HG02885 (cell line): ENCODE data around the gene STAMBPL1.
"Not testable (repeated sequence)": the region's sequence is repeated elsewhere in the genome, so short reads cannot be mapped to it uniquely, and the experiment has no call there.

Experiments
- ATAC-seq: cut with Tn5 transposase; IDR thresholded peaks from one replicate; pipeline ENCODE4 v1.9.1; 2021; ENCODE audit warnings: mild to moderate bottlenecking; ENCODE audit not compliant: unreplicated experiment, poor library complexity

Gene STAMBPL1

GRCh38 chr10:88879534-88880281 is at the start of gene STAMBPL1:
STAMBPL1 (plus strand) TSS chr10:88880245; CDS start chr10:88901709, 21,464 bp downstream.
- ATAC-seq, result peak; percentile 56

DNA sequence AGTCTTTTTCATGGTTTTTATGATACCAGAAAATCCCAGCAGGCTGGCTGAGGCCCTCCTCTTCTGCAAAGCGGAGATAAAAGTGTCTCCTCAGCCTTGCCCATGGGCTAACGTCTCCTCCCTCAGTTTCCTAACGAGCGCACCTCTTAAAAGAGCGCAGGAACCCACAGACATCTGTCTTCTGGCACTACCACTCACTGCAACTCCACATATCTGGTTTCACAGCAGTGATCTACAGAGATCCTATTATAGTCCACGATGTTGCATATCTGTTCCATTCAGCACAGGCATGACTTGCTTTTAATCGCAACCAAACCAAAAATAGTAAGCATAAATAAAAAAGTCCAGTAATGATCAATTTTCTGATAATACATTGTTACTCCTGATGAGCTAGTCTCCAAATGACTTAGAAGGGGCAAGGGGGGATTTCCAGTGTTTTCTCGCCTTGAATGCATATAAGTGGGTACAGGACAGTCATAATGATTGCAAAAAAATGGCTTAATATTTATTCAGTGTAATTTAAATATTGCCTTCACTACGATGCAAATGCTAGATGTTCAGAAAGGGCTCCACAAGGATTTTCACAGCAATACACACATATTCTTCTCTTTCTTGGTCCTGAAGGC is 49.3 kb upstream of the STAMBPL1 start:
- ATAC-seq, result no peak

DNA sequence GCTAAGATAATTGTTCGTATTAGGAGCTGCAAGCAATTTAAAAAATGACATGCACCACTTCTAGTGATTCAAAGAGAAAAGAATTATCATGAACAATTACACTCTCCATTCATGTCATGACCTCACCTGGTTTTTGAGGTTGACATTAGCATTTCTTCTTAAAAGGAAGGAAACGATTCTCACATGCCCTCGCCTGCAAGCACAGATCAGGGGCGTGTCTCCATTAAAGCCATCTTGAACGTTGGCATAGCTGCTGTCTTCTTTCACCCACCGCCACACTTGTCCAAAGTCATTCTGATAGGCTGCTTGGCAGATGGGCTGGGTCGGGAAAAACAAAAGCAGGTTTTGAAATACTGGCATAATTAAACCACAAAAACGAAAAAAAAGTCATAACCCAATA is 48.3 kb upstream of the STAMBPL1 start:
- no peak for ATAC-seq

GRCh38 chr10:88832376-88832775 is 47.7 kb upstream of the STAMBPL1 start:
- no peak for ATAC-seq

- no peak for ATAC-seq
Measured at GRCh38 chr10:88833156-88833555, 46.9 kb upstream of the STAMBPL1 start.

DNA sequence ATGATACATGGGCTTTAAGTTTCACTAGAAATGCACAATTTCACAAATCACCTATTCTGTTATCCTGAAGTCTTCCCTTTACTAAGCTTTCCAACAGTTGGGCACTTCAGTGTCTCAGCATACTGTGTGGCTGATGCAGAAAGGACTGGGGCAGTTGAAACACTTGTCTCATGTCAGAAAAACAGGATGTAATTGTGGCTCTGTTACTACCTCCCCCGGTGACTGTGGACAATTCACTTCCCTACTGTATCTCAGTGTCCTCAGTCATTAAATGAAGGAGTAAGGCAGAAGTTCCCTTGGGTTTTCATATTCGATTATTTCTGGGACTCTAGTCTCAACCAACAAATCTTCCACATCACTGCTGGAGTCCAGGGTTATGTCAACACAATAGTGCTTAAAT is 46.3 kb upstream of the STAMBPL1 start:
- no peak for ATAC-seq

GRCh38 chr10:88835096-88835909 is 44.7 kb upstream of the STAMBPL1 start:
- ATAC-seq, result peak; percentile 85

DNA sequence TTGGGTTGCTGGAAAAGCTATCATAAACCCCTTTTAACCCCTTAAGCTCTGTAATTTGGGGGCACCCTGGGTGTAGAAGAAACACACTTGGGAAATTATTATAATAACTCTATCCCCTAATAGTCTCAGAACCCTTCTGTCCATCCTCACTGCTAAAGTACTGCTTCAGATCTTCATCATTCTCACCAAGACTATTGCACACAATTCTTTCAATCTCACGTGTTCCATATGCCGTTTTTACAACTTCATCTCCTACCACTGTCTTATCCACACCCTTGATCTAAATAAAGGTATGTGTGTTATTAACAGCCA is 44.2 kb upstream of the STAMBPL1 start:
- ATAC-seq, result peak; percentile 23

DNA sequence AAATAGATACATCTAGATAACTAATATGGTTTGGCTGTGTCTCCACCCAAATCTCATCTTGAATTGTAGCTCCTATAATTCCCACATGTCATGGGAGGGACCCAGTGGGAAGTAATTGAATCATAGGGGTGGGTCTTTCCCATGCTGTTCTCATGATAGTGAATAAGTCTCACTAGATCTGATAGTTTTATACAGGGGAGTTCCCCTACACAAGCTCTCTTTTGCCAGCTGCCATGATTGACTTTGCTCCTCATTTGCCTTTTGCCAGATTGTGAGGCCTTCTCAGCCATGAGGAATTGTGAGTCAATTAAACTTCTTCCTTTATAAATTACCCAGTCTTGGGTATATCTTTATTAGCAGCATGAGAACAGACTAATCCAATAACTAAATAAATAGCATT is 42.4 kb upstream of the STAMBPL1 start:
- ATAC-seq, result not testable (repeated sequence)

DNA sequence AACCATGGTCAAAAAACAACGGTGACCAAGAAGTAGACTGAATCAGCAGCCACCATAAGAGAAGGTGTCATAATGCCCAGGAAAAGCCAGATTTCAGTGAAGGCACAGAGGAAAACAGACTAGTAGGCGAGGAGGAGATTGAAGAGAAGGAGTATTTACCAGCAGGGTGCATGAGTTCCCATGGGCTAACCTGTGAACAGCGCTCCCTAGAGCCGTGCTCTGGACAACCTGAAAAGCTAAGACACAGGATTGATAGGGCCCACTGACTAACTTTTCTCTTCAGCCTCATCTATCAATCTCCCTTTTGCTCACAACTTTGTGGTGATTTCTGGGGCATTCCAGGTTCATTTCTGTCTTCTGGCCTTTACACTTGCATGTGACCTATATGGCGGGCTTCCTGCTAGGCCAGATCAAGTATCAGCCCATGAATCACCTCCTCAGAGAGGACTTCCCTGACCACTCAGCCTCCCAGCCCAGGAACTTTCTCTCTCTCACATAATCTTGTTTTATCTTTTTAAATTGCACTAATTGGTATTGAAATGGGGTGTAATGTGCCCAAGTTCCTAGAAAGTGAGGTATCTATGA is 41.2 kb upstream of the STAMBPL1 start:
- no peak for ATAC-seq

DNA sequence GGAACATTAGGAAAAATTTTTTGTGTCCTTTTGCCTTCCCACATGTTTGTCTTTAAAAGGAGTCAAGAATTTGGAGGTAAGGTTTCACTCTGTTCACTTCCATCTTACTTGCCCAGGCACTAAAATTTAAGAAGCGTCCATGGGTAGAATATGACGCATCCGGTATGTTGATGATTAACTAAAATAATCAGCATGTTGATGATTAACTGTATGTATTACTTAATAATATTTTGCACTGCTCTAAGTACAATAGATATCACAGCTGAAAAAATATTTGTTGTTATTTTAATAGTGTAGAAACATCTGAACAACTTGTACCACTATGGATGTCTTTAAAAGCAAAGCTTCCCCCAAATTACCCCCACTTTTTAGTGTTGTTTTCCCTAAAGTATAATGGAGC is 39.9 kb upstream of the STAMBPL1 start:
- no peak for ATAC-seq

DNA sequence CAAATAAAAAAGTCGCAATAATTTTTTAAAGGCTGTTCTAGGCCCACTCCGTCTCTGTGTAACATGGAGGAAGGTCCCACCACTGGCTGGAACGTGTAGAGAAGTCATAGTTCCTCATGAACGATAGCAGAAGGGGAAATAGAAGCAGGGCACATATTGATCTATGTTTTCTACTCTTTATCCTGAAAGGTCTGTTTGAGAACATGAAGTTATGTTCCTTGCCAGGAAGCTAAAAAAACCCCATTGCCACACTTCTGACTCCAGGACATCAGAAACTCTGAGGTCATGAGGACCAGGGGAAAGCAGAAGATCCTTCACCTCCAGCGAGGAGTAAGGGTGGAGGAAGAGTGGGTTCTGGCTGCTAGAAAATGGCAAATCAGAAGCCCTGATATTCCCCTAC is 39.2 kb upstream of the STAMBPL1 start:
- ATAC-seq, result peak; percentile 5

- ATAC-seq, result peak; percentile 55
Measured at GRCh38 chr10:88841316-88842111, 38.5 kb upstream of the STAMBPL1 start.

GRCh38 chr10:88843171-88843570 is 36.9 kb upstream of the STAMBPL1 start:
- no peak for ATAC-seq

DNA sequence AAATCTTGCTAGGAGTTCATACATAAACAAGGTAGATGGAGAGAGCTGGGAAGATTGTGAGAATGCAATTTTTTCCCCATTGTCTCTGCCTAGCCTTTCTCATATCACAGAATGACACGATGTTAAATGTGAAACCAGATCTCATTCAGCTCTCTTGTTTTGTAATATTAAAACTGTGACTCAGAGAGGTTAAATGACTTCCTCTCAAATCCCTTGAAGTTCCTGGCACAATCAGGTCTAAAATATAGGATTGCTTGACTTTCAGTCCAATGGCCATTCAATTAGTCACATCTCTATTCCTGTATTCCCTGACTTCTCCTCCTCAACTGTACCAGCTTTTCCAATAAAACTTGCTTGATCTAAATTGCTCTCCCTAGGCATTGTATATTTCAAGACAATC is 31.5 kb upstream of the STAMBPL1 start:
- no peak for ATAC-seq

GRCh38 chr10:88849234-88849633 is 30.8 kb upstream of the STAMBPL1 start:
- ATAC-seq, result no peak

DNA sequence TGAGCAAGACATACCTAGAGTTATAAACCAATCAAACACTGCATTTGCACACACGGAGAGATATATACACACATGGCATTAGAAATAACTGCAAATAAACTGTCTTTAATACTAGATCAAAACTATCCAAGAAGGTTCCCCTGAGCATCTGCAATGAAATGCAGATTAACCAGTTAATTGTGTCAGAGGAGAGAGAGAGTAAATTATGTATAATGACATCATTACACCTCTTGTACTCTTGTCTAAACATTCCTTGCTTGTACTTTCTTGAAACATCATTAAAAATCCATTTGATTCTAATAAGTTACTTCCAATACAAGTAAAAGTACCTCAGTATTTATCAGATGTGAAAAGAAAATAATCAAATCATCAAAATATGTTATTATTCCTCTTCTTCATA is 29.3 kb upstream of the STAMBPL1 start:
- ATAC-seq, result no peak

DNA sequence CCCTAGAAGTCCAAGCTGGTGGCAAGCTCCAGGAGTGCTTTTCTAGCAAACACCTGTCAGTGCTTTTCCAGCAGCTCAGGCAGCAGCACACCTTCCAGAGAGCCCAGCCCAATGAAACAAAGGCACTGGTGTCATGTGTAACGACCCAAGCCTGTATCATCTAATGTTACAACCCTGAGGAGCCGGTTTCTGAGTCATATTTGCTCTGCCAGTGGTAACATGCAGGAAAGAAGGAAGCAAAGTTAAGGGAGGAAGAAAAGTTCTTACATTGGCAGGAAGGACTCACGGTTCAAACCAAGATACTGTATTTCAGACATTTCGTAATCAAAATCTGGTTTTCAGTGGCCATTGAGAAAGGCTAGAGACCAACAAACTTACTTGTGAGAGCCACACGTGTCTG is 28.3 kb upstream of the STAMBPL1 start, which contains the start of gene ANKRD22:
ANKRD22 (minus strand) TSS at position 139 of the 400 bp plus-strand sequence. CDS start 237 bp downstream, outside the sequence.
- ATAC-seq, result no peak

DNA sequence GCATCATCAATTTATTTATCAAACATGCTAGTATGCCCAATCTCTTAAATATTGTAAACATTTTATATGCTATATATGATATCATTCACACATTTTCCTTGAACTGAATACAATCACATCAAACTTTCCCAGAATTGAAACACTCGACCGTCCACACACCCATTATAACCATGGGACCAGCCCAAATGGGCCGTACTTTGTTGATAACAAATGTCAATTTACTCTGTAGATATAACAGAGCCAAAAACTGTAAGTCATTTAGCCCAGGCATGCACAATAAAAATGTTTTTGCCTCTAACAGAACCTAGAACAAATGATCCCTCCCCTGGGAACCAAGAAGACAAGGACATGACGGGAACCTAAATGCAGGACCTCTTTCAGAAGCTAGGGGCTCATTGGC is 27.7 kb upstream of the STAMBPL1 start:
- no peak for ATAC-seq
